GM12891 (cell line): ENCODE results near the gene MAEA.

Experiments used
- PAX5 ChIP-seq: IDR thresholded peaks from 2 replicates; pipeline ENCODE4 v1.6.1; 2011; ENCODE audit warnings: low read length, moderate library complexity, mild to moderate bottlenecking; ENCODE audit not compliant: insufficient read depth, severe bottlenecking
- POLR2A ChIP-seq: IDR thresholded peaks from 2 replicates; pipeline ENCODE4 v1.6.1; 2011; ENCODE audit warnings: low read depth, low read length, control low read depth
- POLR2AphosphoS5 ChIP-seq: IDR thresholded peaks from 2 replicates; pipeline ENCODE4 v1.6.1; 2011; ENCODE audit warnings: low read depth, low read length, control low read depth
- TAF1 ChIP-seq: IDR thresholded peaks from 2 replicates; pipeline ENCODE4 v1.6.1; 2011; ENCODE audit warnings: low read depth, low read length, control low read depth

DNA sequence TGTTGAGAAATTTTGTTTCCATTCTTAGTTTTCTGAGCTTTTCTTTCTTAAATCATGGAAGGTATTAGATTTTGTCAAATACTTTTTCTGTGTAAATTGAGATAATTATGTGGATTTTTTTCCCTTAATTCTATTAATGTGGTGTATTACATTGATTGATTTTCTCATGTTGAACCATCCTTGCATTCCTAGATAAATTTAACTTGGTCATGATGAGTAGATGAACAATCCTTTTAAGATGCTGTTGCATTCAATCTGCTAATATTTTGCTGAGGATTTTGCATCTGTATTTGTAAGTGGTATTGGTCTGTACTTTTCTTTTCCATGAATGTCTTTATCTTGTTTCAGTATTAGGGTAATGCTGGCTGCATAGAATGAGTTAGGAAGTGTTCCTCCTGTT lies 20.5 kb upstream of the MAEA start:
- no peak for TF ChIP-seq POLR2A
- no peak for TF ChIP-seq POLR2AphosphoS5
- no peak for TF ChIP-seq TAF1
- TF ChIP-seq PAX5, result no peak
